HG02763 (cell line): Measurements from ENCODE around the gene STX18.
"Not testable (repeated sequence)": the region's sequence is repeated elsewhere in the genome, so short reads cannot be mapped to it uniquely, and the experiment has no call there.

Experiments
- ATAC-seq: cut with Tn5 transposase; IDR thresholded peaks from one replicate; pipeline ENCODE4 v1.9.1; 2021; ENCODE audit warnings: mild to moderate bottlenecking, moderate library complexity; ENCODE audit not compliant: unreplicated experiment

The STX18 gene

DNA sequence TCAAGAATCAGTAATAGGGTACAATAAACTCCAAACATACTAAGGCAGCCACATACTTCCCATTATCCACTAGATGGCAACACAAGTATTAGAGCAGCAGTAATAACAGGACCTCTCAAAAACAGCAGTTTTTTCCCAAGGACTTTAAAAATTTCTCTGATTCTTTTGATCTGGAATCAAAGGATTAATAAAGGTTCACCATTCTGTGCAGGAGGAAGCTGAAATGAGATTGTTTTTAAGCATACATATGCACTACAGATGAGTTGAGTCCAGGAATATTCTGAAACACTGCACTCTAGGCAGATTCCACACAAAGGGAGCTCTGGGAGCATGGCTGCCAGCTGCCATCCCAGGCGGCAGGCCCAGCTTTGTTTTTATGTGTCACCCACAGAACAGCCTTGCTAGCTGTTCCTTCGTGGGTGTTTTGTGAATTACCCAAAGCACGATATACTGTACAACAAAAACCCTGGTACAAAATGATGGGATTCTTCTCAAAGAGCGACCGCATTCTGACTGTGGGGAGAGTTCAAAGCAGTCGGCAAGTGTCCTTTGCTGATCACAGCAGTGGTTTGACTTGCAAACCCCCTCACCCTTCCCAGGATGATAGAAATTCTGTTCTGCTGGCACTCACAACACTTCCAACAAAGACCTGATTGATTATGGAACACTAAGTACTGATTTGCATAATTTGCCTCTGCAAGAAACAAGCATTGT, 61.0 kb downstream of the STX18 start:
- no peak for ATAC-seq

GRCh38 chr4:4480205-4480604, 61.6 kb downstream of the STX18 start:
- no peak for ATAC-seq

DNA sequence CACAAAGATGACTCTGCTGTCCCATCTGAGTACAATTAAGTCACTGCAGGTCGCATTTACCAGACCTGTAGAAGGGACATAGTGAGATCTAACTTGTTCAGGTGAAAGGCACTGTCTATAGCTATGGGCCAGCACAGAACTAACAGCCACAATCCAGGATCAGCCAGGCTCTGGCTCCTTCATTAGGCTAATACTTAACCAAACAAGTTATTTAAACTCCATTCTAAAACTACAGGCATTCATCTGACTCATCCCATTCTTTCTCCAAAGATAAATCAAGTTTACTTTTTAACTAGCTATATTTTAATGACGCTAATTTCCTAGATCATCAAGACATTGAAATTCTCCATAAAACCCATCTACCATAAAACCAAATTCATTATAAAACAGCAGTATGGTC, 62.5 kb downstream of the STX18 start:
- ATAC-seq: no peak

- no peak for ATAC-seq
Observed at GRCh38 chr4:4477796-4478195, 64.1 kb downstream of the STX18 start.

- ATAC-seq: no peak
Observed at GRCh38 chr4:4477391-4477790, 64.5 kb downstream of the STX18 start.

DNA sequence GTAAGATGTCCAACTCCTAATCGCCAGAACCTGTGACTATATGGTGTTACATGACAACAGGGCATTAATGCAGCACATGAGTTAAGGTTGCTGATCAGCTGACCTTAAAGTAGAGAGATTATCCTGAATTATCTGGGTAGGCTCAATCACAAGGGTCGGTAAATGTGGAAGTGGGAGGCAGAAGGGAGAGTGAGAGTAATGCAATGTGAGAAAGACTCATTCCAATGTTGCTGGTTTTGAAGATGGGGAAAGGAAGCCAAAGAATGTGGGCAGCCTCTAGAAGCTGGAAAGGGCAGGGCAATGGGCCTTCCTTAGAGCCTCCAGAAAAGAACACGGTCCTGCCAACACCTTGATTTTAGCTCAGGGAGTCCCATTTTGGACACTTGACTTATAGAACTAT, 67.4 kb downstream of the STX18 start:
- ATAC-seq: no peak

DNA sequence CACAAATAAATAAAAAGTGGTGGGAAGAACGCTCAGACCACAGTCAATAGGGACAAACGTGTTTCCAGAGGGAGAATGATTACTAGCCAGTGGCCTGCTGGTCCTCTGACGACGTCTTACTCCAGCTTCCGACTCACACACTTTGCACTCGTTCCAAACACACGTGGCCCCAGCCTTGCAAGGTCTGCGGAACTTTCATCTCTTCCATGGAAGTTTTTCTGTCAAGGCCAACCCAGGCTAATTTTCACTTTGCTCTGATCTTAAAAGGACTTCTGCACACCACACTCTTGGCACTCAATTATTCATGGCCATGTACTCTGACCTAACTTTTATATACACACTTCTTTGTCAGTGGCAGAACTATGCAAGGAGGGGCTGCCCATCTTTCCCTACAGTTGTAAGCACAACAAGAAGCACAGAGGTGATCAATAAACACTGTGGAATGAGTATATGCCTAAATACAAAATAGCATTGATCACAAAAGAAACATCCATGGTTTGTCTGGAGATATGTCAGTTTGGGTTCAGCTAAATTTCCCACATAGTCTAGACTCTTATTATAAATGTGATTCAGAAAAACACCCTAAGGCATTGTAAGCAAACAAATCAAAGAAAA, 69.4 kb downstream of the STX18 start:
- ATAC-seq: no peak

GRCh38 chr4:4471195-4471594, 70.7 kb downstream of the STX18 start:
- ATAC-seq: no peak

- ATAC-seq: no peak
Observed at GRCh38 chr4:4470208-4470607, 71.6 kb downstream of the STX18 start.

GRCh38 chr4:4465238-4465637, 76.6 kb downstream of the STX18 start:
- not testable (repeated sequence) for ATAC-seq

- ATAC-seq: no peak
Observed at GRCh38 chr4:4462970-4463369, 78.9 kb downstream of the STX18 start.

DNA sequence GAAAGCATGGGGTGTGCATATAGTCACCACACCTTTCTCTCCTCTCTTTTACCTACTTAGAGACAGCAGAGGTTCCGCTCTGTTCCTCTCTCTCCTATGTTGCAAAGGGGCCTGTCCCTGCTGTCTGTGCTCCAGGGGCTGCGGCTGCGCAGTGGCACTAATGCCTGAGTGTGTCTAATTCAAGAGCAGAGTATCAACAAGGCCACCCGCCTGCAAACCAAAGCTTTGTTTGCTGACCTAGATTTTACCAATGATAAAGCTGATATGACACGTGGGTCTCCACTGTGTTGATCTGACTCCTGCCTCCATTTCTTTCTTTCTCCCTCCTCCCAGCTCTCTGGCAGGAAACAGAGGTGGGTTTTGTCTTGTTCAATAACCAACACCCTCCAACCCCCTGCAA, 80.0 kb downstream of the STX18 start:
- no peak for ATAC-seq

GRCh38 chr4:4461178-4461577, 80.7 kb downstream of the STX18 start:
- ATAC-seq: no peak

- ATAC-seq: no peak
Observed at GRCh38 chr4:4460759-4461158, 81.1 kb downstream of the STX18 start.

DNA sequence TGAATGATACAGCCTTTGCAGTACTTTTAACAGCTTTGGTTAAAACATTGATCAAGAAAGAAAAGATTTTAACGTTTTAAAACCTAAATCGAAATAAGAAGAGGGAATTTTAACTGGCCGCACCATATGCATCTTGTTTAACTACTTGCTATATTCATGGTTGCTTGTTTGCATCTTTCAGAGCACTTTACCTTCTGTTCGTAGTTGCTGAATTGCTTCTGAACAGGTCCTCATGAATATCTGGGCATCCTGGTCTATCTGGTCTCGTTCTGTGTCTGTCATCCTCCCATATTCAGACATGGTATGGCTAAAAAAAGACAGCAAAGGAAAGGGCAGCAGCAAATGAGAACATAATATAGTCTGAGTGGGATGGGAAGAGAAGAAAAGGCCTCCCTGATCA, 82.7 kb downstream of the STX18 start:
- no peak for ATAC-seq

- ATAC-seq: no peak
Observed at GRCh38 chr4:4457803-4458553, 83.9 kb downstream of the STX18 start.

- ATAC-seq: no peak
Observed at GRCh38 chr4:4456816-4457578, 84.9 kb downstream of the STX18 start.

GRCh38 chr4:4456351-4456750, 85.5 kb downstream of the STX18 start:
- no peak for ATAC-seq

- ATAC-seq: peak; percentile 89
Observed at GRCh38 chr4:4455210-4455865, 86.5 kb downstream of the STX18 start.

DNA sequence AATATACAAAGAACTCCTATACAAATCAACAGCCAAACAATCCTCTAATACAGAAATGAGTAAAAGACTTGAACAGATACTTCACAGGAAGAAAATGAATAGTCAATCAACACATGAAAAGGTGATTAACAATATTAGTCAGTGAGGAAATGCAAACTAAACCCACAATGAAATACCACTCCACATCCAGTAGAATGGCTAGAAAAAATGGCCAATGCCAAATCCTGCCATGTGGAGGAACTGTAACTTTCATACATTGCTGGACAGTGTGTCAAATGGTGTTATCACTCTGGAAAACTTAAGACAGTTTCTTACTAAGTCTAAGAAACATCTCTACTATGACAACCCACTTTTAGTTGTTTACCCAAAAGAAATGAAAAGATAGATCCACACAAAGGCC, 95.4 kb downstream of the STX18 start:
- no peak for ATAC-seq

DNA sequence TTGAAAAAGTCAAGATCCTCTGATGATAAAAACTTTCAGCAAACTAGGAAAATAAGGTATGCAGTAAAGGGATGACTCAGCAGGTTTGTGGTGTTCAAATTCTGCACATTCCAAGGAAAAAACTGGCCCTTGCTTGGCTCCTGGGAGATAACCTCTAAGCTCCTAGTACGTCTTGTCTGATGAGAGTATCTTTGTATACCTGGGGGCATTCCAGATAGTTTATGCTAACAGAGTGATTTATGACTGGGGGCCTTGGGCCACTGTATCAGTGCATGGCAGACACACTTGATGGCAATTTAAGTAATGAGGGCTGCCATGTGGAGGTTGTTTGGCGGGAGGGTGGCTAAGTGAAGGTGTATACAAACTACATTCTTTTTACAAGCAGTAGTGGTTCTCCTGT, 98.0 kb downstream of the STX18 start:
- no peak for ATAC-seq
